DMS114 treated with DMSO at 0.1 percent for 48 hours (cell line): Measurements from ENCODE around the gene KCTD17.

Experiments used
- DNase-seq: peaks from one replicate; lab custom pipeline; 2025; ENCODE audit not compliant: unreplicated experiment; lab: John Stamatoyannopoulos, UW

The KCTD17 gene

DNA sequence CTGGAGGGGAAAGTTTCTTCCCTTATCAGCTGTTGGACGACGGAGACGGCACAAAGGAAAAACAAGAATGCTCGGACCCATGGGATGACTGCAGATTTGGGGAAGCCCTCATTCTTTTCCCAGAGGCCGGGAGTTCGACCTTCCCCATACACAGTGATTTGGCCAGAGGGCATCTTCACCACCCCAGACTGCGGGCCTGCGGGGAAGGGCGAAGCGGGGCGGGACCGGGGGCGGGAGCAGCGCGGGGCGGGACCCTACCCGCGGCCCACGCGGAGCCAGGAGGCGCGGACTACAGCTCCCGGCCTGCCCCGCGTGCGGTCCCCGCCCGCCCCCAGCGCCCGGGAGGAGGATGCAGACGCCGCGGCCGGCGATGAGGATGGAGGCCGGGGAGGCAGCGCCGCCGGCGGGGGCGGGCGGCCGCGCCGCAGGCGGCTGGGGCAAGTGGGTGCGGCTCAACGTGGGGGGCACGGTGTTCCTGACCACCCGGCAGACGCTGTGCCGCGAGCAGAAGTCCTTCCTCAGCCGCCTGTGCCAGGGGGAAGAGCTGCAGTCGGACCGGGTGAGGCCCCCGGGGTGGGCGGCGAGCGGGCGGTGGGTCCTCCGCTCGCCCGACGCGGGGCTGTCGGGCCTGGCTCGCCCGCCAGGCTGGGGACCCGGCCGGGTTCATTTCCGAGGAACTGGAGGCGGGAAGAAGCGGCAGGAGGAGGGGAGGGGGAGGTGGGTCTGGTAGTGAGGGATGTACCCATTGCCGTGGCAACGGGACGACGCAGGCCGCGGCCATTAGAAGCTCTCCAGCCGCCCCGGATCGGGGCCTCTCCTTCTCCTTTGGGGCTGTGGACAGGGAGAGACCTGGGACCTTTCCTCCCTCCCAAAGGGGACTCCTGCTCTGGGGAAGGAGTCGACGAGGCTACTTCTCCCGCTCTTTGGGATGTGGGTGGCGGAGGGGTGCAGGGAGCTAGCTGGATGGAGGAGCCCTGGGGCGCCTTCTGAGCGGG lies at the start of gene KCTD17:
Gene KCTD17, plus strand, starts transcription at position 352 of the 995 bp plus-strand sequence. Its CDS starts 19 bp downstream, at position 371.
- DNase-seq = peak; percentile 9

DNA sequence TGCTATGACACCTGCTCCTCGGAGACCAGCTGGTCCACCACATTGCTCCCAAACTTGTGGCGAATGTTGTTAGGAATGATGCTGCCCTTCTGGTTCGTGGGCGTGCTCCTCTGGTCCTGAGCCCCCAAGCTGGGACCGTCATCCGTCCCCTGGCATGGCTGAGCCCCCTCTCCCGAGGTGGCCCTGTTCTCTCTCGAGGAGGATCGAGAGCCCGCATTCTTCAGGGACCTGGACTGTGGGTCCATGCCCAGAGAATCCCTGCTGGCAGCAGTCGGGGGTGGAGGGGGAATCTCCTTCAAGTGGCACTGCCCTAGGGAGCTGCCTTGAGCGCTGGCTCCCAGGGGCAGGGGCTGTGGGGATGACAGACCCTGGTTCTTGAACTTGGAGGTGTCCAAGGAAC lies 49.7 kb upstream of the KCTD17 start:
- no peak for DNase-seq

- DNase-seq = no peak
These were observed 48.9 kb upstream of the KCTD17 start for GRCh38 chr22:37002633-37003032.

- no peak for DNase-seq
These were observed 43.9 kb upstream of the KCTD17 start for GRCh38 chr22:37007651-37008050.

GRCh38 chr22:37008365-37008764 lies 43.2 kb upstream of the KCTD17 start:
- DNase-seq = no peak

- no peak for DNase-seq
These were observed 42.1 kb upstream of the KCTD17 start for GRCh38 chr22:37009490-37009889.

DNA sequence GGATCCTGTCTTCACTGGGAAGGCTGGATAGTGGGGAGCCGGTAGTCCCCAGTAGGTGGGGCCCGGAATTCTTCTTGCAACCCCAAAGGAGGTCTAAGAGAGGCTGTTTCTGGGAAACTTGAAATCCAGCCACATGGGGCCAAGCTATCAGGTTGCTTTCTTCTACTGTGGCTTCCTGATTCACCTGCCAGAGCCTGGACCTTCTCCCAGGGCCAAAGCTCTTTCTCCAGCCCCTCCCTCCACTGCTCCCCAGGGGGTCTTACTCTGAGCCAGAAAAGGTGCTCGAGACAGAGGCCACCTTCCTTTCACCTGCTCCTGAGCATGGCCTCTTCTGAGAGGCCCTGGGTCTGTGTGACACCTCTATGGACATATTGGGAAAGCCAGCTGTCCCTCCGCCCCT lies 41.4 kb upstream of the KCTD17 start:
- DNase-seq = no peak

GRCh38 chr22:37010976-37011375 lies 40.6 kb upstream of the KCTD17 start:
- no peak for DNase-seq

DNA sequence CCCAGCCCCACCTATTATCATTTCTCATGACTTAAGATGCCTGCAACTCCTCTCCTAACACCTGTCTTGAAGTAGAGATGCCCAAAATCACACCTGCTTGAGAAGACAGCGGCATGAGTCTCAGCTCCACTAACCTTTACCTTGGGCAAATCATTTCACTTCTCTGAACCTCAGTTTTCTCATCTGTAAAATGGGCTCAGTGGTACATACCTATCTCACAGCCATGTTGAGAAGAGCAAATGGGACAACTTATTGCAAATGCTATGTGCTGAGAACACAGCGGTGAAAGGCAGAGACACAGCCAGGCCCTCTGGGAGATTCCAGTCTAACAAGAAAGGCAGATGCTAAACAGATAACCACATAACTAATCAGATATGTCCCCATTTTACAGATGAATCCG lies 40.1 kb upstream of the KCTD17 start:
- DNase-seq = no peak

- DNase-seq = no peak
These were observed 39.2 kb upstream of the KCTD17 start for GRCh38 chr22:37012262-37012904.

DNA sequence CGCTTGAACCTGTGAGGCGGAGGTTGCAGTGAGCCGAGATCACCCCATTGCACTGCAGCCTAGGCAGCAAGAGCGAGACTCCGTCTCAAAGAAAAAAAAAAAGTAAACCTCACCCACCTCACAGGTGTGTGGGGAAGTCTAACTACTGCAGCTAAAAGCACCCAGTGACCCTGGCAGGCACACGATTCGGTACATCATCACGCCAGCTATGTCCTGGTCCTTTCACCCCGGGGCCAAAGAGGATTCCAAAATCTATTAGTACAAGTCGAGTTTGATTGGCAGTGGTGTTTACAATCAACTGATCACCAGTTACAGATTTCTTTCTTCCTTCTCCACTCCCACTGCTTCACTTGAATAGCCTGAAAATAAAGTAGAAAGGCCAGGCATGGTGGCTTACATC lies 38.6 kb upstream of the KCTD17 start:
- no peak for DNase-seq

DNA sequence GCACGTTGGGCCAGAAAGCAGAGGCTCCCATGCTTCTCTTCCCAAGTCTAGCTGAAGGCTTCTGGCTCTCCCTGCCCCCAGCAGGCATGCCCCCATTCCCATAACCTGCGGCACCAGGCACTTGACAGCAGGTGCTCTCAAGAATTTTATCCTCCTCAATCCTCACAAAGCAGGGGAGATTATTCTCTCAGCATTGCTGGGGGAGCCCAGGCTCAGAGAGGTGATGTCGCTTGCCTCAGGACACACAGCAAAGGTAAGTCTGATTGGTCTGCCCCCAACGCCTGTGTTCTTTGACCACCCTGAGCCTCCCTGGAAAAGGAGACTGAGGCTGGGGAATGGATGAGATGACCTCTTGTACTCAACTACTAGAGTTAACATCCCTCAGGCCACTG lies 37.1 kb upstream of the KCTD17 start:
- DNase-seq = no peak

DNA sequence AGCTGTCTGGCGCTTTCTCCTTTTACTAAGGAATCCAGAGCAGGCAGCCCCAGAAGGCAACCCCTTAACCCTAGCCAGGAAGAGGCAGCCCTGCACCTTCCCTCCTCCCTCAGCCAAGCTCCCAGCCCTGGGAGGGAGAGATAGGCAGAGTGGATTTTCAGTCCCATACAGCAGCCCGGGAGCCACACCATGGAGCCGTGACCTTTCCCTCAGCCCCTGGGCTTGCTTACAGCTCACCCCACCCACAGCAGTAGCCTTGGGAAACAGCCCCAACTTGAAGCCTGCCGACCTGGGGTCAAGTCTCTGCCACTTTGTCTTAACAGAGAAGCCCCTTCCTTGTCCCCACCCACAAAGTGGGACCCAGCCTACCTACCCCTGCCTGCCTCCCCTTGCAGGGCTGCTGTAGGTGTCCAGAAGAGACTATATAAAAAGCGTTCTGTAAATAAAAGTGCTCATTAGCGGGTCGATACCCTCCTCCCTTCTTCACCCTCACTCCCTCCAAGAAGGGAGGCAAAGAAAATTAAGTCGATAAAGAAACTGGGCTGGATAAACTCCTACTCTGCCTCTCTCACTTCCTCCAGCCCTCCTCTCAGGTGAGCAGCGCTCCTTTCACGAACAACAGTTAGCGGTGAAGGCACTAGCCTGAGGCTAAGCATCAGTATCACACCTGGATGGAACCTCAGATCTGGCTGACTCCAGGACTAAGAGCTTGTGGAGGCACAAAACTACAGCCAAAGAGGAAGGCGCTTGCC lies 36.5 kb upstream of the KCTD17 start:
- DNase-seq = no peak

- no peak for DNase-seq
These were observed 36.0 kb upstream of the KCTD17 start for GRCh38 chr22:37015587-37015878.

- DNase-seq = no peak
These were observed 35.2 kb upstream of the KCTD17 start for GRCh38 chr22:37016134-37016910.

DNA sequence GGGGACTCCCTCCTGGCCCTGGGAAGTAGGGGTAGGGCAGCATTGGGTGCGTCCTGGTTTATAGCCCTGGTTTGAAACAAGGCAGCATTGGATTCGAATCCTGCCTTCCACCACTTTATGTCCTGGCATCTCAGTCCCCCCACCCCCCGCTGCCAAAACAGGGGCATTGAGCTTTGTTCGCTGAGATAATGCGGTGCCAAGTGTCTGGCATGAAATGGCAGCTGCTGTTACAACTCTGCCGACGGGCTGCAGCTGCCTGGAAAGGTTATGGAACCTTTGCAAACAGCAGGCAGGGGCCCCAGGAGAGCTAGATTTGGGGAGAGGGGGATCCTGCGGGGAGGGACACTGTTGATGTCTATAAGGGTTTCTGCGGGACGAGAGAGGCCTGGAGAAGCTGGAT lies 34.2 kb upstream of the KCTD17 start:
- DNase-seq = no peak

DNA sequence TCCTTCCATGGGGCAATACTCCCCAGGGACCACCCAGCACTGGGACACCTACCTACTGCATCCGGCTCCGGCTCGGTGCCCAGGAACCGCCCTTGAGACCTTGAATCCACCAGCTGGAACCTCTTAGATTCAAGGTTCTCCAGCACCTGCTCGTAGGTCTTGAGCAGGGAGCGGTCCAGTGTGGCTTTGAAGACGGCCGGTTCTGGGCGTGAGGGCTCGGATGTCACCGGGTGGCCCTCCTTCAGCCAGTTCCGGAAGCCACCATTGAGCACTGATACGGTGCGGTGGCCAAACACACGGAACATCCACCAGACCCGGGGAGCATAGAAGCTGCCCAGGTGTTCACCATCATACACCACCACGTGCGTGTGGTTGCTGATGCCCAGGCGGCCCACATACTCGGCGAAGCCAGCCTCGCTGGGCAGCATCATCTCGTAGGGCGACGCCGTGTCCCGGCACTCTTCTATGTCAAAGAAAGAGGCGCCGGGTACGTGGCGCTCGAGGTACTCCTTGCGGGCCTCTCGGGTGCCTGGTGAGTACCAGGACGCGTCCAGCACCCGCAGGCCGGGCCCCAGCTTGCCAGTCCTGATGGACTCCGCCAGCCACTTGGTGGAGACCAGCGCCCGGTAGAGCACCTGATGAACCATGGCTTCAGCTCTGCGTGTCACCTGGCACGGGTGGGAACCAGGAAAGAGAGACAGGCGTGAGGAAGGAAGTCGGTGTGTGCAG lies 33.3 kb upstream of the KCTD17 start:
- no peak for DNase-seq

GRCh38 chr22:37018815-37019308 lies 32.7 kb upstream of the KCTD17 start:
- no peak for DNase-seq

DNA sequence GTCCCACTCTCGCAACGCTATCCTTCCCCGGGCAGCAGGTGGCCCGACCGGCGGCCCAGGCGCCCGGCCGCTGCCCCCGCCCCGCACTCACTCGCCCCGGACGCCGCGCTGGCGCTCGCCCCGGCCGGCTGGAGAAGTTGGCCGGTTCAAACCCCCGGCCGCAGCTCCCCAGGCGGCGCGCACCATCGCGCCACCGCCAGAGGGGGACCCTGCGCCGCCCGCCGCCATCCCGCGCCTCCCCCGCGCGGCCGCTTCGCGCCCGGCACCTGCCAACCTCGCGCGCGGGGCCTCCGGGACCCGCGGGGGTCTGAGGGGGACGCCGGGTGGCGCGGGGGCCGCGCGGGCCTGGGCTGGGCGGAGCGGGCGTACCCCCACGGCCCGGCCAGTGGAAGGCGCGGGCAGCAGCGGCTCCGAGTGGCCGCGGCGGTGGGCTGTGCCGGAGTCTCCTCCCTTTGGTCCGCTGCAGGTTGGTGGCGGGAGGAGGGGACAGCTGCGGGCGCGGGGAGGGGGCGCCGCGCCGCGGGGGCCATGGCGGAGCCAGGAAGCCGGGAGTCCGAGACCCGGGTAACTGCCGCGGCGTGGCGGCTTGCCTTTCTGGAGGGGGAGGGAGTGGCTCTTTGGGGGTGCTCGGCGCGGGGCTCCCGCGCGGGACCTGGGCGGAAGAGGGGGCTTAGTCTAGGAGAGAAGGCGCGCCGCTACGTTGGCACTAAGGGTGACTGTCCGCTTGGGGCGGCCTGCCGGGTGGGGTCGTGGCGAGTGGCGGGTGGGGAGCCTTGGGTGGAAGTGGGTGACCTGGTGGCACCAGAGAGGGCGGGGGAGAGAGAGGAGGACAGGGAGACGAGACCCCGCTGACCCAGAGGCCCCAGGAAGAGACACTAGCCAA lies 32.0 kb upstream of the KCTD17 start, which contains the start of the genes MPST and TST:
Gene MPST, plus strand, starts transcription at position 434 of the 883 bp plus-strand sequence. Its CDS starts 95 bp downstream, at position 529.
Gene TST, minus strand, starts transcription at position 139 of the 883 bp plus-strand sequence. CDS start 715 bp downstream, outside the sequence.
- DNase-seq = peak; percentile 44
